ENCODE data around the gene MPG.

MPG gene

GRCh38 chr16:106623-107324 is 28.7 kb downstream of the MPG start:
- no peak for DNase-seq (ENCODE audit: low spot score)
- peak; percentile 71 for TF ChIP-seq CTCF (IDR thresholded peaks at IDR 0.05)
- Histone ChIP-seq H3K4me3 (no peak overlapping the region), H3K27ac (peak overlapping the region; percentile 61 to 71)

- no peak for TF ChIP-seq CTCF (IDR thresholded peaks at IDR 0.05)
- Histone ChIP-seq H3K4me3 (no peak overlapping the region), H3K27ac (no peak overlapping the region)
- no peak for DNase-seq (ENCODE audit: low spot score)
Measured at GRCh38 chr16:112153-112840, 34.3 kb downstream of the MPG start.

- no peak for TF ChIP-seq CTCF (IDR thresholded peaks at IDR 0.05)
- Histone ChIP-seq H3K27ac (no peak overlapping the region), H3K4me3 (no peak overlapping the region)
- no peak for DNase-seq (ENCODE audit: low spot score)
Measured at GRCh38 chr16:114327-114726, 36.3 kb downstream of the MPG start.

- H3K4me3 ChIP-seq = no peak overlapping the region
- no peak for DNase-seq (ENCODE audit: low spot score)
- H3K27ac ChIP-seq = no peak overlapping the region
- no peak for TF ChIP-seq CTCF (IDR thresholded peaks at IDR 0.05)
Measured at GRCh38 chr16:116015-116414, 38.0 kb downstream of the MPG start.

- TF ChIP-seq CTCF (IDR thresholded peaks at IDR 0.05) = peak; percentile 39
- DNase-seq (ENCODE audit: low spot score) = no peak
- Histone ChIP-seq H3K27ac (no peak overlapping the region), H3K4me3 (no peak overlapping the region)
Measured at GRCh38 chr16:117379-118365, 39.6 kb downstream of the MPG start.

- H3K4me3 ChIP-seq = no peak overlapping the region
- no peak for DNase-seq (ENCODE audit: low spot score)
- TF ChIP-seq CTCF (IDR thresholded peaks at IDR 0.05) = no peak
- H3K27ac ChIP-seq = no peak overlapping the region
Measured at GRCh38 chr16:118857-119256, 40.8 kb downstream of the MPG start.

All from coronary artery (tissue), 2 donors.